Neural cell (in vitro differentiated cells): ENCODE results near the gene NBR1.
A peak's percentile ranks its signal among the peaks of the same experiment; 100 is the strongest.

ENCODE experiments used
- CTCF ChIP-seq: fragments of 450-650 bp; IDR thresholded peaks from 2 replicates; pipeline ENCODE4 v1.5.1; 2014; ENCODE audit warnings: antibody characterized with exemption, mild to moderate bottlenecking, moderate library complexity; ENCODE audit not compliant: poor library complexity, severe bottlenecking
- EZH2 ChIP-seq: fragments of 200-600, 300-800 bp; shearing (Covaris generic), sonication (generic); IDR thresholded peaks from 2 replicates; pipeline ENCODE4 v1.6.1; 2014; ENCODE audit warnings: antibody characterized with exemption, low read length, borderline replicate concordance, mild to moderate bottlenecking; ENCODE audit not compliant: insufficient read depth, poor library complexity, severe bottlenecking
- POLR2AphosphoS5 ChIP-seq: IDR thresholded peaks from 2 replicates; pipeline ENCODE4 v1.6.1; 2012
- TF ChIP-seq, protein P1 (sequence below): IDR thresholded peaks from 2 replicates; pipeline ENCODE4 v1.6.1; 2012; ENCODE audit warnings: borderline replicate concordance

DNA sequence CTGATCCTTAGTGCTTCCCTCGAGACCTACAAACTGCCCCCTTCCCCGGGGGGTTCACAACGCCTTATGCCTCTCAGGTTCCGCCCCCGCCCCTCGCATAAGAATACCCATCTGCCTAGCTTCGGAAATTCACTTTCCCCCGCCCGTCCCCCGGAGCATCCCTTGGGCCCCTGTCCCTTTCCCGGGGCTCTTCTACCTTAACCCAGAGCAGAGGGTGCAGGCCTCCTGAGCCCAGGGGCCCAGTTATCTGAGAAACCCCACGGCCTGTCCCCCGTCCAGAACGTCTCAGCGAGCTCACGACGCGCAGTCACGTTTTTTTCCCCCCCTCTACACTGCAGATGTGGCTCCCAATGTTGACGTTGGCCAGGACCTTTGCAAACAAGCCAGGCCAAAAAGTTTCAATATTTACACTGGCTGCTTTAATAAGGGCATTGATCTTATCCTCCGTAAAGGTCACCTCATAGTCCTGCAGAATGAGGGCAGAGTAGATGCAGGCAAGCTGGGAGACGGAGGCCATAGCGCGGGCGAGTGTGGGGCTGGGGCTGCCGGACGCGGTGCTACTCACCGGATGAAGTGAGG, 1.4 kb upstream of the NBR1 start:
- TF ChIP-seq CTCF (no peak), EZH2 (no peak), POLR2AphosphoS5 (no peak)
- TF ChIP-seq, protein P1, sequence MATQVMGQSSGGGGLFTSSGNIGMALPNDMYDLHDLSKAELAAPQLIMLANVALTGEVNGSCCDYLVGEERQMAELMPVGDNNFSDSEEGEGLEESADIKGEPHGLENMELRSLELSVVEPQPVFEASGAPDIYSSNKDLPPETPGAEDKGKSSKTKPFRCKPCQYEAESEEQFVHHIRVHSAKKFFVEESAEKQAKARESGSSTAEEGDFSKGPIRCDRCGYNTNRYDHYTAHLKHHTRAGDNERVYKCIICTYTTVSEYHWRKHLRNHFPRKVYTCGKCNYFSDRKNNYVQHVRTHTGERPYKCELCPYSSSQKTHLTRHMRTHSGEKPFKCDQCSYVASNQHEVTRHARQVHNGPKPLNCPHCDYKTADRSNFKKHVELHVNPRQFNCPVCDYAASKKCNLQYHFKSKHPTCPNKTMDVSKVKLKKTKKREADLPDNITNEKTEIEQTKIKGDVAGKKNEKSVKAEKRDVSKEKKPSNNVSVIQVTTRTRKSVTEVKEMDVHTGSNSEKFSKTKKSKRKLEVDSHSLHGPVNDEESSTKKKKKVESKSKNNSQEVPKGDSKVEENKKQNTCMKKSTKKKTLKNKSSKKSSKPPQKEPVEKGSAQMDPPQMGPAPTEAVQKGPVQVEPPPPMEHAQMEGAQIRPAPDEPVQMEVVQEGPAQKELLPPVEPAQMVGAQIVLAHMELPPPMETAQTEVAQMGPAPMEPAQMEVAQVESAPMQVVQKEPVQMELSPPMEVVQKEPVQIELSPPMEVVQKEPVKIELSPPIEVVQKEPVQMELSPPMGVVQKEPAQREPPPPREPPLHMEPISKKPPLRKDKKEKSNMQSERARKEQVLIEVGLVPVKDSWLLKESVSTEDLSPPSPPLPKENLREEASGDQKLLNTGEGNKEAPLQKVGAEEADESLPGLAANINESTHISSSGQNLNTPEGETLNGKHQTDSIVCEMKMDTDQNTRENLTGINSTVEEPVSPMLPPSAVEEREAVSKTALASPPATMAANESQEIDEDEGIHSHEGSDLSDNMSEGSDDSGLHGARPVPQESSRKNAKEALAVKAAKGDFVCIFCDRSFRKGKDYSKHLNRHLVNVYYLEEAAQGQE: peak; percentile 14
